ENCODE measurements around the gene TMPRSS11D. TPM values are rescaled to one million over a fixed set of nuclear protein-coding genes. Genes with fewer than 3 reads are reported as not detected.

The TMPRSS11D gene
- total RNA-seq, 2 donors from 2014 or later, result not detected

DNA sequence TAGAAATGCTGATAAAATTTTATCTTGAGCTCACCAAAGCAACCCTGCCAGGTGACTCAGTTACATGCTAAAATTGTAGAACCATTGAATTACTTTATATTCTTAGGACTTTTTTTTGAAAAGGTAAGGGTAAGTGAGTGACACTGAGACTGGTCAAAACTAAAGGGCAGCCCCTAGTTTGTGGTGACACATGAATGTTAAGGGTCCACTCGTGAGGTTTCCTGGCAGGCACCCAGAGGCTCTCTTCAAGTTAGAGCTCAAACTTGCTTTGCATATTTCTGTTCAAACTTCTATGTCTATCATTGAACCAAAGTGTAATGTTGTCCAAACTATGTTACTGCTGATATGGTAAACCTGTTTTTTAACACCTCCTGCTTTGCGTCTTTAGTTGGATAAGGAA, 30.5 kb downstream of the TMPRSS11D start:
- Mint-ChIP-seq H3K27ac (no peak overlapping the region), H3K36me3 (no peaks in the 10 kb centered on the region), H3K9me3 (peaks cover 0 to 7% of the 10 kb centered on the region in 2 donors)
- DNase-seq (ENCODE audit: low spot score in 2 of 2), result no peak
- no peak for ATAC-seq

- ATAC-seq (no peak), DNase-seq (ENCODE audit: low spot score in 2 of 2) (no peak)
- H3K9me3 Mint-ChIP-seq, result peaks cover 7 to 10% of the 10 kb centered on the region in 2 donors
- H3K27ac Mint-ChIP-seq, result no peak overlapping the region
- no peaks in the 10 kb centered on the region for H3K36me3 Mint-ChIP-seq
These were observed 62.9 kb downstream of the TMPRSS11D start for GRCh38 chr4:67820903-67821302.

- ATAC-seq (no peak), DNase-seq (ENCODE audit: low spot score in 2 of 2) (no peak)
- Mint-ChIP-seq H3K36me3 (peaks cover 5 to 38% of the 10 kb centered on the region in 2 donors), H3K9me3 (peaks cover 33 to 37% of the 10 kb centered on the region in 2 donors), H3K27ac (no peak overlapping the region)
These were observed 73.8 kb downstream of the TMPRSS11D start for GRCh38 chr4:67810011-67810410.

DNA sequence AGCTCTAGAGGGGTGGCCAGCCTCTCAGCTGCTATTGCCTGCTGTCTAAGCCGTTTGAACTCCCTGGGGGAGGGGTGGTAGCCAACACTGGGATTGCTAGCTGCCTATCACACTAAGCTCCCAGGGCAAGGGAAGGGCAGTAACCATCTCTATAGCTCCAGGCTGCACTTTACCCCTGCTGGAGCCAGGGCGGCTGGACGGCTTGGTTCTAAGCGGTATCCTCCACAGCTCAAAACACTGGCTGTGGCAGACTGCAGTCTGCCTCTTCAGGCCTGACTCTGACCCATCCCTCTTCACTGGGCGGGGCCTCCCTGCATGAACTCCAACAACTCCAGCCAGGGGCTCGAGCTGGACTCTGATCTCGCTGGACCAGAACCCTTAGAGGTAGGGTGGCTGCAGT, 74.3 kb downstream of the TMPRSS11D start:
- peaks cover 28 to 33% of the 10 kb centered on the region in 2 donors for H3K9me3 Mint-ChIP-seq
- H3K36me3 Mint-ChIP-seq, result peaks cover 5 to 36% of the 10 kb centered on the region in 2 donors
- ATAC-seq (no peak), DNase-seq (ENCODE audit: low spot score in 2 of 2) (no peak)
- H3K27ac Mint-ChIP-seq, result no peak overlapping the region

- DNase-seq (ENCODE audit: low spot score in 2 of 2) (no peak), ATAC-seq (no peak)
- Mint-ChIP-seq H3K27ac (no peak overlapping the region), H3K36me3 (peaks cover 0 to under 1% of the 10 kb centered on the region in 2 donors), H3K9me3 (no peaks in the 10 kb centered on the region)
These were observed 87.0 kb downstream of the TMPRSS11D start for GRCh38 chr4:67796810-67797209.

DNA sequence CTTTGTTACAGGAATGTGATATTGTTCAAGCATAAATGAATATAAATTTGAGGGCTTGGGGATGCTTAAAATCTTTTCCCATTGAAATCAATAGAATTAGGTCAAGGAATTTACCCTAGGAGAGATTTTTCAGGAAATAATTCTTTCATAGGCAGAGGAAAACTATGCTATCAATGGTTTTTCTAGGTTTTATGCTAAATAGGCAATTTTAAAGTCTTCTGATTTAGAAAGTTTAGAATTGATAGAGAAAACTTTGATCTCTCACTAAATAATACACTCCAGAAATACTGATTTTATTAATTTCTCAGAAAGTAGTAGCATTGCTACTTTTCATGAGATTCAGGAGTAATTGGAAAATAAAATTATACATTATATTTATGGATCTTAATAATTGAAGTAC, 93.1 kb downstream of the TMPRSS11D start:
- ATAC-seq (no peak), DNase-seq (ENCODE audit: low spot score in 2 of 2) (no peak)
- H3K36me3 Mint-ChIP-seq, result peaks cover 0 to 6% of the 10 kb centered on the region in 2 donors
- no peak overlapping the region for H3K27ac Mint-ChIP-seq
- H3K9me3 Mint-ChIP-seq, result no peaks in the 10 kb centered on the region

GRCh38 chr4:67787311-67787710, 96.5 kb downstream of the TMPRSS11D start:
- Mint-ChIP-seq H3K36me3 (peaks cover 0 to 6% of the 10 kb centered on the region in 2 donors), H3K9me3 (no peaks in the 10 kb centered on the region), H3K27ac (no peak overlapping the region)
- DNase-seq (ENCODE audit: low spot score in 2 of 2) (no peak), ATAC-seq (no peak)

DNA sequence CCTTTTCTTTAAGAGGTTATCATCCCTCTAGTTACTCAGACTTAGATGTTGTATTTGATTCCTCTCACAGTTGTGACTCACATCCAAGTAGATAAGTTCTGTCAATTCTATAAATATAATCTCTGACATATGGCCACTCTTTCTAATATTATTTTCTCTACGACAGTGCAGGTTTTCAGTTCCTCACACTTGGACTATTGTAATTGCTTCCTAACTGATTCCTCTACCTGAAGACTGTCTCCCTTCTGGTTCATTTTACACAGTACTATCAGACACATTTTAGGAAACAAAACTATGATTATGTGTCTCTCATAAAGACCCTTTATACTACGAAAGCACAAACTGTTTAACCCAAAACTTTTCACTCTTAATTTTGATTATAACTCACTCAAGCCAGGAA, 98.3 kb downstream of the TMPRSS11D start:
- Mint-ChIP-seq H3K27ac (no peak overlapping the region), H3K36me3 (no peaks in the 10 kb centered on the region), H3K9me3 (no peaks in the 10 kb centered on the region)
- DNase-seq (ENCODE audit: low spot score in 2 of 2), result no peak
- ATAC-seq, result peak in 1 of 2 donors; percentile 49

- DNase-seq (ENCODE audit: low spot score in 2 of 2) (no peak), ATAC-seq (peak in 1 of 2 donors; percentile 96)
- Mint-ChIP-seq H3K27ac (no peak overlapping the region), H3K9me3 (no peaks in the 10 kb centered on the region), H3K36me3 (no peaks in the 10 kb centered on the region)
These were observed 104.2 kb downstream of the TMPRSS11D start for GRCh38 chr4:67779631-67780030.

- DNase-seq (ENCODE audit: low spot score in 2 of 2) (no peak), ATAC-seq (no peak)
- Mint-ChIP-seq H3K9me3 (no peaks in the 10 kb centered on the region), H3K36me3 (no peaks in the 10 kb centered on the region), H3K27ac (no peak overlapping the region)
These were observed 107.1 kb downstream of the TMPRSS11D start for GRCh38 chr4:67776746-67777145.

Other genes starting within 250 kb of the TMPRSS11D start
- gene UBA6, start 182.8 kb downstream of the TMPRSS11D start, total RNA-seq, result 10 to 100 TPM; 90.0 to 94.6 TPM
- gene GNRHR, start 129.6 kb downstream of the TMPRSS11D start, total RNA-seq, result not detected
- gene TMPRSS11A, start 79.5 kb upstream of the TMPRSS11D start, total RNA-seq, result not detected
- not detected for gene TMPRSS11F, start 245.9 kb upstream of the TMPRSS11D start, total RNA-seq

Data from activated naive CD4-positive, alpha-beta T cell treated with anti-CD3 and anti-CD28 coated beads, Interleukin-2, amount 50 U/mL, for 72 hours (primary cell).